ENCODE measurements around the gene PPP6R2.

GRCh38 chr22:50469377-50470305 is 126.5 kb downstream of the PPP6R2 start:
- peak; percentile 33; the same call in 1 of the 2 replicates for TF ChIP-seq CTCF (conservative IDR thresholded peaks at IDR 0.05; ENCODE audit: low read length)
- no peak for TF ChIP-seq EZH2phosphoT487 (IDR thresholded peaks at IDR 0.05; ENCODE audit: borderline replicate concordance)

Measured in Loucy (cell line).